Suppressor macrophage treated with lipopolysaccharide for 4 hours (primary cell): Measurements from ENCODE around the gene MRPS34.

Experiments
- DNase-seq: peaks from one replicate; pipeline ENCODE4 v3.0.0-alpha.2; 2020

The MRPS34 gene

DNA sequence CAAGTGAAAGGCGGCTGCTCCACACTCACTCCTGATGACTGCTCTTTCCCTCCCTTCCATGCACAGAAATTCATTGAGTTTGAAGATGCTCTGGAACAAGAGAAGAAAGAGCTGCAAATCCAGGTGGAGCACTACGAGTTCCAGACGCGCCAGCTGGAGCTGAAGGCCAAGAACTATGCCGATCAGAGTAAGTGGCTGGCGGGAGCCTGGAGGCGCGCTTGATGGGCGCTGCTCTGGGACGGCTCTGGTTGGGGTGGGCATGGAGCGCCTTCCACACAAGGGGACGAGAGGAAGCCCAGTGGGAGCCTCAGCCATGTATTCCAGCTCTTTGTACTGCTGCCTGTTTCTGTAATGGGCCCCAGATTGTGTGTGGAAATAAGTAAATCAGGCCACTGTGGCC, 48.4 kb downstream of the MRPS34 start:
- DNase-seq = no peak

DNA sequence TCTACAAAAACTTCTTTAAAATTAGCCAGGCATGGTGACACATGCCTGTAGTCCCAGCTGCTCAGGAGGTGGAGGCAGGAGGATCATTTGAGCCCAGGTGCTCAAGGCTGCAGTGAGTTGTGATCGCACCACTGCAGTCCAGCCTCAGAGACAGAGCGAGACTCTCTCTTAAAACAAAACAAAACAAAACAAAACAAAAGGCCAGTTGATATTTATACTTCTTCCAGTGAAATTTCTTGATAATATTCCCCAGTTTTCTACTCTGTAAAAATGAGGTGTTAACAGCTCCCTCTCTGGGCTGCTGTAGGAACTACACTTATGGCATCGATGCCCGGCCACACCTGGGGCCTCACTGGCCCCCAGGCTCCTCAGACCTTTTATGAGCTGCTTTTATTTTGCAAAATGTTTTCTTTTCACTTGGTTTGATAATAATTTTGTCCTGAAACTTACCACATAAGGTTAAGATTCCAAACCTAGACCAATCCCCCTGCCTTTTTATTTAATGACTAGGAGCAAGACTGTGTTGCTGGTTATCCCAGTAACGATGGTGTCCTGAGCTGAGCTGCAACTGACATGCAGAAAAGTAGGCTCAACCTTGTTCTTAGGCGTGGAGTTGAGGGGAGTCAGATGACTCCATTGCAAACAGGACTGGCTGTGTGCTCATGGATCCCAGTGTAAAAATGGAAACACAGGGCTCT, 49.3 kb downstream of the MRPS34 start:
- peak; percentile 58 for DNase-seq
